Mesothelial cell of epicardium (in vitro differentiated cells): Measurements from ENCODE around the gene RASSF3. TPM values are rescaled to one million over a fixed set of nuclear protein-coding genes. Genes with fewer than 3 reads are reported as not detected.
A peak's percentile ranks its signal among the peaks of the same experiment; 100 is the strongest.
"Not testable (repeated sequence)": the region's sequence is repeated elsewhere in the genome, so short reads cannot be mapped to it uniquely, and the experiment has no call there.

Source experiments
- DNase-seq, 2 experiments: peaks; one replicate each; pipeline ENCODE4 v3.0.0; 2021; ENCODE audit warnings: low spot score in 2 of 2; ENCODE audit not compliant: unreplicated experiment in 2 of 2
- H3K27ac Mint-ChIP-seq: 2 replicates; pipeline ENCODE4 v1.8.0; 2021; ENCODE audit warnings: mixed read lengths
- H3K27me3 Mint-ChIP-seq: 2 replicates; pipeline ENCODE4 v1.8.0; 2021; ENCODE audit warnings: low read depth, mixed read lengths
- H3K36me3 Mint-ChIP-seq: 2 replicates; pipeline ENCODE4 v1.8.0; 2021; ENCODE audit warnings: mixed read lengths
- H3K4me1 Mint-ChIP-seq: 2 replicates; pipeline ENCODE4 v1.8.0; 2021; ENCODE audit warnings: mixed read lengths
- H3K4me3 Mint-ChIP-seq: 2 replicates; pipeline ENCODE4 v1.8.0; 2021; ENCODE audit warnings: mild to moderate bottlenecking, moderate library complexity, mixed read lengths
- H3K9me3 Mint-ChIP-seq: 2 replicates; pipeline ENCODE4 v1.8.0; 2021; ENCODE audit warnings: mixed read lengths
- total RNA-seq: library from RNA; stranded (reverse); gene quantifications from 3 replicates; pipeline ENCODE4 v1.2.1, GENCODE V29; 2021
- TF ChIP-seq, protein P1 (sequence below): fragments of 200-600 bp; sonication (generic); IDR thresholded peaks from one replicate; pipeline ENCODE4 v1.5.0; 2021; ENCODE audit warnings: antibody characterized with exemption; ENCODE audit not compliant: unreplicated experiment

Gene RASSF3
- total RNA-seq, 1 donor from 2014 or later: 16.3 TPM

DNA sequence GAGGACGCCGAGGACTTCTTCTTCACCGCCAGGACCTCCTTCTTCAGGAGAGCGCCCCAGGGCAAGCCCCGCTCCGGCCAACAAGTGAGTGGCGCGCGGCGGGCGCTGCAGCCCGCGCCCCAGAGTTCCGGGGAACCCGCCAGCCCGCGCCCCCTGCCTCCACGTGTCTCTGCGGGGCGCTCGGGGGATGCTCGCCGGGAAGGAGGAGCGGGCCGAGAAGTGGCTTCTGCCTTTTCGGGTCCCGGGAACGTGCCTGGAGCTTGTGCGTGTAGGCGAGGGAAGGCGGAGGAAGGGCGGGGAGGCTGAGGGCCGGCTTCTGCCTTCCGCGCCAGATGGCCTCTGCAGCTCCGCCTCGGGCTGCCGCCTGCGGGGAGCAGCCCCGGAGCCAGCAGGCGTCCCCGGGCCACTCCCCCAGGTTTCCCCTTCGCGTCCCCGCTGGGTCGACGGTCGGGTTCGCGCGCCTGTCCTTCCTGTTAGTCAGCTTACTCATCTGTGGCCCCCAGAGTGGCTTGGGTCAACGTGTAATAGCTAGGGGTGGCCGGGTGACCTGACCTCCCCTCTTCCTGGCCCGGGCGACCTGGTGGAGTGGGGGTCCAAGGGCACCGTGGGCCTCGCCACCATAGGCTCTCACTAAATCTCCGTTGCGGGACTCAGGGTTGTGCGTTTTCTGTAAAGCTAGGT lies 505 bp downstream of the RASSF3 start:
- peak overlapping the region; percentile 87 for H3K27ac Mint-ChIP-seq
- H3K9me3 Mint-ChIP-seq: no peaks in the 10 kb centered on the region
- TF ChIP-seq, protein P1, sequence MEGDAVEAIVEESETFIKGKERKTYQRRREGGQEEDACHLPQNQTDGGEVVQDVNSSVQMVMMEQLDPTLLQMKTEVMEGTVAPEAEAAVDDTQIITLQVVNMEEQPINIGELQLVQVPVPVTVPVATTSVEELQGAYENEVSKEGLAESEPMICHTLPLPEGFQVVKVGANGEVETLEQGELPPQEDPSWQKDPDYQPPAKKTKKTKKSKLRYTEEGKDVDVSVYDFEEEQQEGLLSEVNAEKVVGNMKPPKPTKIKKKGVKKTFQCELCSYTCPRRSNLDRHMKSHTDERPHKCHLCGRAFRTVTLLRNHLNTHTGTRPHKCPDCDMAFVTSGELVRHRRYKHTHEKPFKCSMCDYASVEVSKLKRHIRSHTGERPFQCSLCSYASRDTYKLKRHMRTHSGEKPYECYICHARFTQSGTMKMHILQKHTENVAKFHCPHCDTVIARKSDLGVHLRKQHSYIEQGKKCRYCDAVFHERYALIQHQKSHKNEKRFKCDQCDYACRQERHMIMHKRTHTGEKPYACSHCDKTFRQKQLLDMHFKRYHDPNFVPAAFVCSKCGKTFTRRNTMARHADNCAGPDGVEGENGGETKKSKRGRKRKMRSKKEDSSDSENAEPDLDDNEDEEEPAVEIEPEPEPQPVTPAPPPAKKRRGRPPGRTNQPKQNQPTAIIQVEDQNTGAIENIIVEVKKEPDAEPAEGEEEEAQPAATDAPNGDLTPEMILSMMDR: no peak
- H3K4me3 Mint-ChIP-seq: peak overlapping the region; percentile 85
- H3K27me3 Mint-ChIP-seq: no peaks in the 10 kb centered on the region
- peaks cover 34% of the 10 kb centered on the region for H3K4me1 Mint-ChIP-seq
- H3K36me3 Mint-ChIP-seq: peaks cover 7% of the 10 kb centered on the region
- DNase-seq: peak; percentile 30 to 64

DNA sequence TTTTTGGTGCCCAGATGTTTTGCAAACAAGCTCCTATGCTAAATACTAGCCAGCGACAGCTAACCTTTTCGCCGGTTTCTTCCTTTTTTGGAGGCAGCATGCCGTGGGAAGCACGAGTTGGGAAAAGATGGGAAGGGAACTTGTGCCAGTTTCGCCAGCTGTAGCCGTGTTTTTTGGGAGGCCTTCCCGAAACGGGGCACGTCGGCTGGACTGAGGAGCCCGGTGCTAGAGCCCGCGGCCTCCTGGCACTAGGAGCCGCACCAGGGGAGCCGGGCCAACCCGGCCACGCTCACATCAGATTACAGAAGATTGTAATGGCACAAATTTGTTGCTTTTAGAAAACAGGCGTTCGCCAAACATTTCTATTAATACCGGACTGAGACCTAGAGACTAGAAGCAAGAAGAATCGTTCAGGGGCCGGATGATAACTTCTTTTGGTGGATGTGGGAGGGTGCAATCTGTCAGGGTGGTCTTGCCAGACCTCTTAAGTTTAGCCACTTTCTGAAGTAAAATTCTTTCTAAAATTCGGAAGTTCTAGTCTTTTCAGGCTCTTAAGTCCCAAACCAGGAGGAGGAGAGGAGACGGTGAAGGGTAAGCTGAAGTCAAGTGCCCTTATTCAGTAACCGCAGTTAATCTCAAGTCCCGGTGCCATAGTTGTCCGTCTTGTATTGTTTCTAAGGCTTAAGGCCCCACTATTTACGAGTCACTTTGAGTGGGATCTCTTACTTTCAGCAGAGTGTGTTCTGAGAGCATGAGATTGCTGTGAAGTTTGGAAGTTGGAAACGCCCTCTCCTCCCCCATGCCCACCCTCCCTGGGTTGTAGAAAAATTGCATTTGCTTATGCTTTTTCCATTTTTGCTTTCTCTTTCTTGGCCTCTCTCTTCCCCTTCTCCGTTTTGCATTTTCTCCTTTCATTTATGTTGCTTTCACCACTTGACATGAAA lies 1.3 kb downstream of the RASSF3 start:
- Mint-ChIP-seq H3K27me3 (no peaks in the 10 kb centered on the region), H3K4me1 (peaks cover 41% of the 10 kb centered on the region), H3K27ac (peak overlapping the region; percentile 87), H3K4me3 (peak overlapping the region; percentile 85), H3K9me3 (no peaks in the 10 kb centered on the region), H3K36me3 (peaks cover 7% of the 10 kb centered on the region)
- TF ChIP-seq, protein P1: no peak
- DNase-seq: peak in 1 of 2 experiments; percentile 44

DNA sequence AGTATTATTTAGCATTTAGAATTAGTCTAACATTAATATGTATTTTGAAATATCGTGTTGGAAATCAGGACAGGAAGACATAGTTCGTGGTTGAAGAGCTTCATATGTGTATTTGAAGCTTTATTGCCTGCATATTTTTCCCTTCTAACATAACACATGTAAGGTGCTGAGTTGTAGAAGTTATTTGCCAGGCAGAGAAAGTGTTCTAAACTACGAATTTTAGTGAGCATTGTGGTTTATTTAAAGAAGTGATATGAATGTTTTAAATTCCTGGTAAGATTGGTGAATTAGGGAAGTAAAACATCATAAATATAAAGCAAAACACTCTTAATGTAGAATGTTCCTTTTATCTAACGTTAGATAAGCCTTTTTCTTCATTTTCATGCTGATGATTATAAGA lies 2.5 kb downstream of the RASSF3 start:
- Mint-ChIP-seq H3K36me3 (peaks cover 7% of the 10 kb centered on the region), H3K4me3 (peak overlapping the region; percentile 85), H3K27ac (peak overlapping the region; percentile 72), H3K27me3 (no peaks in the 10 kb centered on the region), H3K4me1 (peaks cover 42% of the 10 kb centered on the region), H3K9me3 (no peaks in the 10 kb centered on the region)
- TF ChIP-seq, protein P1: no peak
- no peak for DNase-seq

DNA sequence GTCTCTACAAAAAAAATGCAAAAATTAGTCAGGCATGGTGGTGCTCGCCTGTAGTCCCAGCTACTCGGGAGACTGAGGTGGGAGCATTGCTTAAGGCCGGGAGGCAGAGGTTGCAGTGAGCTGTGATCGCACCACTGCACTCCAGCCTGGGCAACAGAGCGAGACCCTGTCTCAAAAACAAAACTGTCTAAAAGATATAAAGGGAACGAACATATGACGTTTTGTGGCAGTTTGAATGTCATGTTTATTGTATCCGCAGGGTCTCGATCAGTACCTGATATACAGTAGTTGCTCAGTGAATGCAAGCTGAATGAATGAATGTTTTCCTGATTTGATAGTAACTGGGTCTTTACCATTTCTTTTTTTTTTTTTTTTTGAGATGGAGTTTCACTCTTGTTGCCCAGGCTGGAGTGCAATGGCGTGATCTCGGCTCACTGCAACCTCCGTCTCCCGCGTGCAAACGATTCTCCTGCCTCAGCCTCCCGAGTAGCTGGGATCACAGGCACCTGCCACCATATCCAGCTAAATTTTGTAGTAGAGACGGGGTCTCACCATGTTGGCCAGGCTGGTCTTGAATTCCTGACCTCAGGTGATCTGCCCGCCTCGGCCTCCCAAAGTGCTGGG lies 3.6 kb downstream of the RASSF3 start:
- not testable (repeated sequence) for DNase-seq, H3K4me3 Mint-ChIP-seq, H3K27ac Mint-ChIP-seq, H3K36me3 Mint-ChIP-seq, H3K9me3 Mint-ChIP-seq, H3K27me3 Mint-ChIP-seq
- H3K4me1 Mint-ChIP-seq: peaks cover 39% of the 10 kb centered on the region

DNA sequence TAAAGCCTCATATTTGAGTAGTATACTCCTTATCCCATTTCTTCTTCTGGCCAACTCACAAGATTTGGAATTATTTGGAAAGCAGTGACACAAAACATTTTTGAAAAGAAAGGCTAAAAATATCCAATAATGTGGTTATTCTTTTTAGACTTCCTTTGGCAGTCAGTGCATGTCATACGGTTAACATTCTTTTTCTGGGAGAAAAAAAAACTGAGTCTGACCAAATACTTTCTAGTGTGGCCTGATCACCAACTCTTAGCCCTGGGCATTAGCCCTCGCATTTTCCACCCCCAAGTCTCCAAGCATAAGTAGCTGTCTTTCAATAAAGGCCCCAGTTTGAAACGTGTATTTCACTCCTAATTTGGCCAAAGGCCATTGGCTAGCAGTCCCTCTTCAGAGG lies 5.9 kb downstream of the RASSF3 start:
- Mint-ChIP-seq H3K36me3 (peaks cover 7% of the 10 kb centered on the region), H3K27ac (no peak overlapping the region), H3K4me3 (no peak overlapping the region), H3K27me3 (no peaks in the 10 kb centered on the region), H3K4me1 (peaks cover 36% of the 10 kb centered on the region), H3K9me3 (no peaks in the 10 kb centered on the region)
- DNase-seq: no peak
- TF ChIP-seq, protein P1: no peak
